Breast epithelium (tissue), 4 donors: ENCODE data around the gene TBC1D10B. TPM values are rescaled to one million over a fixed set of nuclear protein-coding genes. Genes with fewer than 3 reads are reported as not detected.

ENCODE experiments used
- DNase-seq, 2 donors: peaks; one replicate each; pipeline ENCODE4 v3.0.0-alpha.2; 2019; ENCODE audit warnings: low spot score in 2 of 2
- H3K27ac ChIP-seq, 2 donors: fragments of 200-600 bp; sonication (generic) in 1 of 2; one replicate each; pipeline ENCODE4 v1.5.1; 2016 to 2019; ENCODE audit warnings: mild to moderate bottlenecking in 1 of 2
- H3K27me3 ChIP-seq, 2 donors: fragments of 200-600 bp; sonication (generic) in 1 of 2; one replicate each; pipeline versions ENCODE4 v1.5.1 to v1.6.0; 2017 to 2019; ENCODE audit warnings: control low read depth in 1 of 2, mild to moderate bottlenecking in 1 of 2
- H3K36me3 ChIP-seq: fragments of 200-600 bp; one replicate; pipeline ENCODE4 v1.5.1; 2019
- H3K4me1 ChIP-seq, 2 donors: fragments of 200-600 bp; sonication (generic); one replicate each; pipeline ENCODE4 v1.5.1; 2016 to 2019; ENCODE audit warnings: control low read depth in 1 of 2
- H3K4me3 ChIP-seq, 3 donors: fragments of 200-600 bp; sonication (generic); 1 replicate in 2 of 3; 2 replicates in 1 of 3; pipeline ENCODE4 v1.5.1; 2016 to 2019; ENCODE audit warnings: mild to moderate bottlenecking in 3 of 3, moderate library complexity in 2 of 3
- H3K9me3 ChIP-seq, 2 donors: fragments of 200-600 bp; sonication (generic) in 1 of 2; one replicate each; pipeline ENCODE4 v1.5.1; 2016 to 2019; ENCODE audit warnings: control low read depth in 1 of 2
- POLR2A ChIP-seq: fragments of 450-650 bp; IDR thresholded peaks from one replicate; pipeline ENCODE4 v1.6.1; 2016; ENCODE audit warnings: antibody characterized with exemption, mild to moderate bottlenecking, moderate library complexity
- POLR2AphosphoS5 ChIP-seq, 3 donors: sonication (generic); formaldehyde crosslinking; IDR thresholded peaks; one replicate each; pipeline ENCODE4 v1.6.1; 2017; ENCODE audit warnings: antibody characterized with exemption in 3 of 3
- intact Hi-C: fragments of 100-400 bp; cut with DNase I; formaldehyde crosslinking; loops from one replicate; pipeline ENCODE4 v1.15.1; 2023; ENCODE audit warnings: low total_unique reads
- total RNA-seq, 3 donors: library from RNA; depleted of rRNA; stranded (reverse); fragments of >200 nt; gene quantifications; one replicate each; pipeline ENCODE4 v1.1.0, GENCODE V29; 2016
- TF ChIP-seq, protein P1 (sequence below), 3 donors: fragments of 450-650 bp; IDR thresholded peaks; one replicate each; pipeline ENCODE4 v1.5.1; 2016 to 2017; ENCODE audit warnings: antibody characterized with exemption in 3 of 3, mild to moderate bottlenecking in 3 of 3, moderate library complexity in 3 of 3

Gene TBC1D10B
- total RNA-seq, 3 donors from 2014 or later, result 19.0 to 22.2 (median 21.0) TPM

- DNase-seq, result no peak
- no peak for TF ChIP-seq POLR2A
- TF ChIP-seq POLR2AphosphoS5 (IDR thresholded peaks at IDR 0.05), result no peak
- TF ChIP-seq, protein P1, sequence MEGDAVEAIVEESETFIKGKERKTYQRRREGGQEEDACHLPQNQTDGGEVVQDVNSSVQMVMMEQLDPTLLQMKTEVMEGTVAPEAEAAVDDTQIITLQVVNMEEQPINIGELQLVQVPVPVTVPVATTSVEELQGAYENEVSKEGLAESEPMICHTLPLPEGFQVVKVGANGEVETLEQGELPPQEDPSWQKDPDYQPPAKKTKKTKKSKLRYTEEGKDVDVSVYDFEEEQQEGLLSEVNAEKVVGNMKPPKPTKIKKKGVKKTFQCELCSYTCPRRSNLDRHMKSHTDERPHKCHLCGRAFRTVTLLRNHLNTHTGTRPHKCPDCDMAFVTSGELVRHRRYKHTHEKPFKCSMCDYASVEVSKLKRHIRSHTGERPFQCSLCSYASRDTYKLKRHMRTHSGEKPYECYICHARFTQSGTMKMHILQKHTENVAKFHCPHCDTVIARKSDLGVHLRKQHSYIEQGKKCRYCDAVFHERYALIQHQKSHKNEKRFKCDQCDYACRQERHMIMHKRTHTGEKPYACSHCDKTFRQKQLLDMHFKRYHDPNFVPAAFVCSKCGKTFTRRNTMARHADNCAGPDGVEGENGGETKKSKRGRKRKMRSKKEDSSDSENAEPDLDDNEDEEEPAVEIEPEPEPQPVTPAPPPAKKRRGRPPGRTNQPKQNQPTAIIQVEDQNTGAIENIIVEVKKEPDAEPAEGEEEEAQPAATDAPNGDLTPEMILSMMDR (IDR thresholded peaks at IDR 0.05), result no peak
- Histone ChIP-seq H3K4me3 (no peak overlapping the region), H3K27me3 (no peaks in the 10 kb centered on the region), H3K9me3 (no peaks in the 10 kb centered on the region), H3K36me3 (peaks cover 4% of the 10 kb centered on the region), H3K27ac (no peak overlapping the region), H3K4me1 (peaks cover 0 to 10% of the 10 kb centered on the region in 2 donors)
- intact Hi-C loops, result no loop called here
These were observed 10.5 kb downstream of the TBC1D10B start for GRCh38 chr16:30359871-30360170.

DNA sequence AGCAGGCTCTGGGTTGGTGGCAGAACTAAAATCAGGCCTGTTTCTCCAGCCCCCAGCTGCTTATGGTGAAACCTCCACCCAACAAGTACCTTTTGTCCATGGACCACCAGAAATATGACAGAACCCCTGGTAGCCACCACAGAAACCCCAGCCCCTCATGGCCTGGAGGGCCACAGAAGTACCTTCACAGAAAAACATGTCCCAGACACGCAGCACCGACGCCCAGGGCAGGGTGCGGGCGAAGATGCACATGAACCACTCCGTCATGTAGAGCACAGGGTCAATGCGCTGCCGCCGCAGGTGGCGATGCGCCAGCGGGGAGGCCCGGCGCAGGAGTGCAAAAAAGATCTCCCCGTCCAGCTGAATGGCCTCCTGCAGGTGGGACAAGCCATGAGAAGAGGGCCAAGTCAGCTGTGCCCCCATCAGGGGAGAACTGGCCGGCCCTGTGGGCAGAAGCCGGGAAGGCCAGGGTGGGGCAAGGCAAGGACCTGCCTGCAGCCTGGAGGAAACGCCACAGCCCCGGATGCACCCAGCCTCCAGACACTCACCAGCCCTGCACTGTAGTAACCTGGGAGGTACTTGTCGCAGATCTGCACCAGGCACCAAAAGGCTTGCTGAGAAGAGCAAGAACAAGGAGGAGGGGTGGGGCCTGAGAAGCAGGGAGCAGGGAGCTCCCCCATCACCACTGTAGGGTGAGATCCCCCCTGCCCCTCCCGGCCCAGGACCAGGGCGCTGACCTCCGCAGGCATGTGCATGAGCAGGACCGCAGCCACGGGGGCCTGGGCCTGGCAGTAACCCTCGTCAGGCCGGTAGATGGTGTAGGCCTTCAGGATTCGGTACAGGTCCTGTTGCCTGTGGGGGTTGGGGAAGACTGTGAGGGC is 11.1 kb downstream of the TBC1D10B start:
- Histone ChIP-seq H3K4me3 (no peak overlapping the region), H3K4me1 (peaks cover 0 to 10% of the 10 kb centered on the region in 2 donors), H3K27ac (no peak overlapping the region), H3K27me3 (no peaks in the 10 kb centered on the region), H3K9me3 (no peaks in the 10 kb centered on the region), H3K36me3 (peaks cover 4% of the 10 kb centered on the region)
- no peak for DNase-seq
- TF ChIP-seq POLR2A (no peak), POLR2AphosphoS5 (IDR thresholded peaks at IDR 0.05) (no peak)
- TF ChIP-seq, protein P1 (IDR thresholded peaks at IDR 0.05), result no peak
- intact Hi-C loops, result no loop called here

DNA sequence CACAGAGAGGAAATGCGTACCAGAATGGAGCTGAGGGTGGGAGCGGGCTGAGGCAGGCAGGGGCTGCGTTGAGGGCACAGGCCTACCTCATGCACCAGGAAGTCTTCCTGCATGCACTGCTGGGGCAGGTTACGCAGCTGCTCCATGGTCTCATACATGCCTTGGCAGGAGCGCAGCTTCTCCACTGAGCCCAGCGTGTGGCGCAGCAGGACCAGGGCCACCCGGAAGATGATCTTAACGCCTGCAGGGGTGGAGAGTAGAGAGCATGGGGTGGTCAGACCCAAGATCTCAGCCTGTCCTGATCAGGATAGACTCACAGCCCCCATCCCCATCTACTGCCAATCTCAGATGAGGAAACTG is 11.7 kb downstream of the TBC1D10B start:
- intact Hi-C loops, result no loop called here
- TF ChIP-seq, protein P1 (IDR thresholded peaks at IDR 0.05), result no peak
- TF ChIP-seq POLR2AphosphoS5 (IDR thresholded peaks at IDR 0.05), result no peak
- TF ChIP-seq POLR2A, result no peak
- no peak overlapping the region for H3K4me3 ChIP-seq
- no peak for DNase-seq
- peaks cover 5 to 10% of the 10 kb centered on the region in 2 donors for H3K4me1 ChIP-seq
- no peak overlapping the region for H3K27ac ChIP-seq
- H3K27me3 ChIP-seq, result no peaks in the 10 kb centered on the region
- H3K9me3 ChIP-seq, result no peaks in the 10 kb centered on the region
- peaks cover 4% of the 10 kb centered on the region for H3K36me3 ChIP-seq

GRCh38 chr16:30357715-30358576 is 12.3 kb downstream of the TBC1D10B start:
- H3K4me1 ChIP-seq, result peaks cover 5 to 15% of the 10 kb centered on the region in 2 donors
- intact Hi-C loops, result no loop called here
- no peak overlapping the region for H3K4me3 ChIP-seq
- H3K27ac ChIP-seq, result peak overlapping the region; percentile 98
- no peaks in the 10 kb centered on the region for H3K27me3 ChIP-seq
- H3K9me3 ChIP-seq, result no peaks in the 10 kb centered on the region
- no peak for DNase-seq
- no peak for TF ChIP-seq POLR2A
- TF ChIP-seq, protein P1 (IDR thresholded peaks at IDR 0.05), result no peak
- TF ChIP-seq POLR2AphosphoS5 (IDR thresholded peaks at IDR 0.05), result no peak
- H3K36me3 ChIP-seq, result peaks cover 4% of the 10 kb centered on the region
